Measurements from ENCODE around the gene ACADSB.

Gene ACADSB

GRCh38 chr10:123062726-123063125 lies 53.9 kb downstream of the ACADSB start:
- TF ChIP-seq CTCF (IDR thresholded peaks at IDR 0.05; ENCODE audit: extremely low read depth, missing control alignments), result no peak
- no peak for DNase-seq (ENCODE audit: low spot score)

- DNase-seq (ENCODE audit: low spot score), result no peak
- TF ChIP-seq CTCF (IDR thresholded peaks at IDR 0.05; ENCODE audit: extremely low read depth, missing control alignments), result no peak
These were observed 59.5 kb downstream of the ACADSB start for GRCh38 chr10:123068087-123068853.

GRCh38 chr10:123069246-123069986 lies 60.6 kb downstream of the ACADSB start:
- TF ChIP-seq CTCF (IDR thresholded peaks at IDR 0.05; ENCODE audit: extremely low read depth, missing control alignments), result no peak
- no peak for DNase-seq (ENCODE audit: low spot score)

- TF ChIP-seq CTCF (IDR thresholded peaks at IDR 0.05; ENCODE audit: extremely low read depth, missing control alignments), result no peak
- no peak for DNase-seq (ENCODE audit: low spot score)
These were observed 64.4 kb downstream of the ACADSB start for GRCh38 chr10:123073187-123073586.

GRCh38 chr10:123074215-123074614 lies 65.4 kb downstream of the ACADSB start:
- no peak for TF ChIP-seq CTCF (IDR thresholded peaks at IDR 0.05; ENCODE audit: extremely low read depth, missing control alignments)
- DNase-seq (ENCODE audit: low spot score), result no peak

- DNase-seq (ENCODE audit: low spot score), result no peak
- TF ChIP-seq CTCF (IDR thresholded peaks at IDR 0.05; ENCODE audit: extremely low read depth, missing control alignments), result no peak
These were observed 73.1 kb downstream of the ACADSB start for GRCh38 chr10:123081896-123082295.

- DNase-seq (ENCODE audit: low spot score), result no peak
- TF ChIP-seq CTCF (IDR thresholded peaks at IDR 0.05; ENCODE audit: extremely low read depth, missing control alignments), result no peak
These were observed 75.0 kb downstream of the ACADSB start for GRCh38 chr10:123083811-123084210.
